Measurements from ENCODE around the gene OGFOD1. TPM values are rescaled to one million over a fixed set of nuclear protein-coding genes. Genes with fewer than 3 reads are reported as not detected.

Gene OGFOD1
- total RNA-seq, 1 donor from 2014 or later = 50.6 TPM

- intact Hi-C loops (cut with micrococcal nuclease) = loop anchor here (1.0 kb wide), 1 partner anchor 209 kb away; no protein-coding TSS in a partner anchor
These were observed 68.9 kb downstream of the OGFOD1 start for GRCh38 chr16:56520251-56520577.

GRCh38 chr16:56525236-56525635, 73.9 kb downstream of the OGFOD1 start:
- intact Hi-C loops (cut with micrococcal nuclease) = no loop called here

Other genes starting within 250 kb of the OGFOD1 start
- gene AMFR, start 26.0 kb upstream of the OGFOD1 start, total RNA-seq = 57.1 and 60.6 TPM in 2 replicates
- 224 and 230 TPM in 2 replicates for gene NUDT21, start 222 bp upstream of the OGFOD1 start, total RNA-seq
- gene BBS2, start 68.5 kb downstream of the OGFOD1 start, total RNA-seq = 12.5 and 15.8 TPM in 2 replicates
- gene MT4, start 113.5 kb downstream of the OGFOD1 start, total RNA-seq = not detected in 2 replicates
- 3.4 and 4.9 TPM in 2 replicates for gene MT3, start 138.0 kb downstream of the OGFOD1 start, total RNA-seq
- 282 and 285 TPM in 2 replicates for gene MT2A, start 157.0 kb downstream of the OGFOD1 start, total RNA-seq
- gene MT1E, start 174.2 kb downstream of the OGFOD1 start, total RNA-seq = 169 and 187 TPM in 2 replicates
- 0.45 TPM in 1 of 2 replicates, not detected in the other for gene MT1M, start 181.1 kb downstream of the OGFOD1 start, total RNA-seq
- 0.57 and 0.82 TPM in 2 replicates for gene MT1A, start 187.1 kb downstream of the OGFOD1 start, total RNA-seq
- not detected in 2 replicates for gene MT1B, start 200.3 kb downstream of the OGFOD1 start, total RNA-seq
- gene MT1F, start 206.4 kb downstream of the OGFOD1 start, total RNA-seq = 18.5 and 24.1 TPM in 2 replicates
- 27.6 and 30.1 TPM in 2 replicates for gene MT1G, start 216.5 kb downstream of the OGFOD1 start, total RNA-seq
- 1.7 and 4.8 TPM in 2 replicates for gene MT1H, start 218.3 kb downstream of the OGFOD1 start, total RNA-seq
- 61.4 and 64.6 TPM in 2 replicates for gene MT1X, start 230.9 kb downstream of the OGFOD1 start, total RNA-seq

Measured in T-helper 2 cell treated with Interferon-gamma antibody and Interleukin-4, amounts not matched to agents 100 ng/mL and 5 ng/mL, for 36 hours (primary cell).